ENCODE data around the gene USP48.
"Not testable (repeated sequence)": the region's sequence is repeated elsewhere in the genome, so short reads cannot be mapped to it uniquely, and the experiment has no call there.

The USP48 gene

DNA sequence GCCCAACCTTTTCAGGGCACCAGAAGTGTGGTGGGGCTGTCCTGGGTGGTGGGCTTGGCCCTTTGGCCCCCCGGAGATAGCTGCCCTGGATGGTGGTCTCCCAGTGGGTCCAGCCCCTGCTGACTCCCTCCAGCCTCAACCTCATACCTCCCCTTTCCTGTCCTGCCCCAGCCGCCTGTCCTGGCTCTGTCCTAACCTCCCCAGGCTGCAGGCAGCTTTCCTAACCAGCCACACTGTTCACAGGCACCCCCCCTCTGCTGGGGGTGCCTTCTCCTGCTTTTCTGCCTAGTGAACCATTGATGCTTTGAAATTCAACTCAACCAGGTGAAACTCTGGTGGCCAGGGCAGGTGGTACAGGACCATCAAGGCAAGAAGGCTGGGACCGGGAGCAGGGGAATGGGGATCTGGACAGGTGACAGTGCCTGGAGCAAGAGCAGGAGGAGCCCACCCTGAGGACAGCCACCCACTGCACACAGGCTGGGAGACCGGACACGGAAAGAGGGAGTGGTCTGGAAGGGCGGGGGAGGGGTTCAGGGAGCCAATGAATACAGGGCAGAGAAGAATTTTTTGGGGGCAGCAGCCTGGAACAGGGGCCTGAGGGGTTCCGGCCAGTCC, 149.7 kb downstream of the USP48 start:
- H3K9me2 ChIP-seq (replicated peaks; ENCODE audit: low read depth, low read length), result no peaks in the 10 kb centered on the region
- no peaks in the 10 kb centered on the region for H3K79me2 ChIP-seq (ENCODE audit: insufficient read depth, low read length)
- no peaks in the 10 kb centered on the region for H3K9me3 ChIP-seq (ENCODE audit: insufficient read depth, low read depth, low read length)
- no peak for TF ChIP-seq EZH2phosphoT487 (IDR thresholded peaks at IDR 0.05; ENCODE audit: borderline replicate concordance)
- TF ChIP-seq, protein P1, sequence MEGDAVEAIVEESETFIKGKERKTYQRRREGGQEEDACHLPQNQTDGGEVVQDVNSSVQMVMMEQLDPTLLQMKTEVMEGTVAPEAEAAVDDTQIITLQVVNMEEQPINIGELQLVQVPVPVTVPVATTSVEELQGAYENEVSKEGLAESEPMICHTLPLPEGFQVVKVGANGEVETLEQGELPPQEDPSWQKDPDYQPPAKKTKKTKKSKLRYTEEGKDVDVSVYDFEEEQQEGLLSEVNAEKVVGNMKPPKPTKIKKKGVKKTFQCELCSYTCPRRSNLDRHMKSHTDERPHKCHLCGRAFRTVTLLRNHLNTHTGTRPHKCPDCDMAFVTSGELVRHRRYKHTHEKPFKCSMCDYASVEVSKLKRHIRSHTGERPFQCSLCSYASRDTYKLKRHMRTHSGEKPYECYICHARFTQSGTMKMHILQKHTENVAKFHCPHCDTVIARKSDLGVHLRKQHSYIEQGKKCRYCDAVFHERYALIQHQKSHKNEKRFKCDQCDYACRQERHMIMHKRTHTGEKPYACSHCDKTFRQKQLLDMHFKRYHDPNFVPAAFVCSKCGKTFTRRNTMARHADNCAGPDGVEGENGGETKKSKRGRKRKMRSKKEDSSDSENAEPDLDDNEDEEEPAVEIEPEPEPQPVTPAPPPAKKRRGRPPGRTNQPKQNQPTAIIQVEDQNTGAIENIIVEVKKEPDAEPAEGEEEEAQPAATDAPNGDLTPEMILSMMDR (conservative IDR thresholded peaks at IDR 0.05; ENCODE audit: low read length), result no peak
- H3K4me2 ChIP-seq (ENCODE audit: low read depth, low read length, poor library complexity, severe bottlenecking), result no peak overlapping the region
- H3K27me3 ChIP-seq (ENCODE audit: insufficient read depth, low read length, poor library complexity, severe bottlenecking), result no peaks in the 10 kb centered on the region
- H4K20me1 ChIP-seq (ENCODE audit: insufficient read depth, low read length, poor library complexity, severe bottlenecking), result no peaks in the 10 kb centered on the region
- no peaks in the 10 kb centered on the region for H3K36me3 ChIP-seq (ENCODE audit: insufficient read depth, low read length)
- no peak overlapping the region for H2AFZ ChIP-seq (ENCODE audit: low read length)
- peaks cover 4% of the 10 kb centered on the region for H3K4me1 ChIP-seq (ENCODE audit: insufficient read depth, low read length, poor library complexity, severe bottlenecking)
- H3F3A ChIP-seq (ENCODE audit: low read depth), result no peaks in the 10 kb centered on the region
- no peak overlapping the region for H3K9ac ChIP-seq (ENCODE audit: low read depth, low read length, poor library complexity, severe bottlenecking)
- no peak overlapping the region for H3K4me3 ChIP-seq (ENCODE audit: low read length, poor library complexity, severe bottlenecking)

DNA sequence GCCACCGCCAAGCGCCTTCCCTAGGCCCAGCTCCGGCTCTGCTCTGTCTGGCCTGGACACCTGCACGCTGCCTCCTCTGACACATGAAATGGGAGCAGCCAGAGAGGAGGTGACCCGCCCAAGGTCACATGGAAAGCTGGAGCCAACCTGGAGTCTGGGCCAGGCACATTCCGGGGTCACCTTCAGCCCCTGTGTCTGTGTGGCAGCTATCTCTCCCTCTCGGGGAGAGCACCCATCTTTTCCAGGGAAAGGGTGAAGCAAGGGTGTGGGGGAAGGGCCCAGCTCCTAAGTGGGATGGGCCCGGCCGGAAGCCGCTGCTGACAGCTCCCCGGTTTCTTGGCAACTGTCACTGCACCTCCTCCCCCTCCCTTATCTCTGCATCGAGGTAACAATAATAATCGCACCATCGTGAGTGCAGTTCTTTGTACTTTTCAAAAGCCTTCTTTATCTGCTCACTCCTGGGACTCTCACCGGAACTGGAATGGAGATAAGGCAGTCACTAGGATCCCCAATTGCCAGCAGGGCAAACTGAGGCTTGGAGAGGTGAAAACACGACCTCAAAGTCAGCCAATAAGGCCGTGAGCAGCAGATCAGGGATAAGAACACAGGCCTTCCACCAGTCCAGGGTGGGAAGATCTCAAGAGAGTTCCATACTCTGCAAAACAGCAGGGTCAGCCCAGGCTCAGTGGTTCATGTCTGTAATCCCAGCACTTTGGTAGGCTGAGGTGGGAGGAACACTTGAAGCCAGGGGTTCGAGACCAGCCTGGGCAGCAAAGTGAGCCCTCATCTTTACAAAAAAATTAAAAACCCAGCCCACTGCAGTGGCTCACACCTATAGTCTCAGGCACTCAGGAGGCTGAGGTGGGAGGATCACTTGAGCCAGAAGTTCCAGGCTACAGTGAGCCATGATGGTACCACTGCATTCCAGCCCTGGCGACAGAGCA, 150.7 kb downstream of the USP48 start:
- no peak overlapping the region for H3K4me2 ChIP-seq (ENCODE audit: low read depth, low read length, poor library complexity, severe bottlenecking)
- no peaks in the 10 kb centered on the region for H3F3A ChIP-seq (ENCODE audit: low read depth)
- H3K4me3 ChIP-seq (ENCODE audit: low read length, poor library complexity, severe bottlenecking), result no peak overlapping the region
- H3K9ac ChIP-seq (ENCODE audit: low read depth, low read length, poor library complexity, severe bottlenecking), result no peak overlapping the region
- TF ChIP-seq, protein P1 (conservative IDR thresholded peaks at IDR 0.05; ENCODE audit: low read length), result no peak
- TF ChIP-seq EZH2phosphoT487 (IDR thresholded peaks at IDR 0.05; ENCODE audit: borderline replicate concordance), result no peak
- no peaks in the 10 kb centered on the region for H3K27me3 ChIP-seq (ENCODE audit: insufficient read depth, low read length, poor library complexity, severe bottlenecking)
- peaks cover 4% of the 10 kb centered on the region for H3K4me1 ChIP-seq (ENCODE audit: insufficient read depth, low read length, poor library complexity, severe bottlenecking)
- no peaks in the 10 kb centered on the region for H3K9me3 ChIP-seq (ENCODE audit: insufficient read depth, low read depth, low read length)
- H4K20me1 ChIP-seq (ENCODE audit: insufficient read depth, low read length, poor library complexity, severe bottlenecking), result no peaks in the 10 kb centered on the region
- H3K36me3 ChIP-seq (ENCODE audit: insufficient read depth, low read length), result no peaks in the 10 kb centered on the region
- H3K9me2 ChIP-seq (replicated peaks; ENCODE audit: low read depth, low read length), result no peaks in the 10 kb centered on the region
- H3K79me2 ChIP-seq (ENCODE audit: insufficient read depth, low read length), result no peaks in the 10 kb centered on the region
- H2AFZ ChIP-seq (ENCODE audit: low read length), result no peak overlapping the region

DNA sequence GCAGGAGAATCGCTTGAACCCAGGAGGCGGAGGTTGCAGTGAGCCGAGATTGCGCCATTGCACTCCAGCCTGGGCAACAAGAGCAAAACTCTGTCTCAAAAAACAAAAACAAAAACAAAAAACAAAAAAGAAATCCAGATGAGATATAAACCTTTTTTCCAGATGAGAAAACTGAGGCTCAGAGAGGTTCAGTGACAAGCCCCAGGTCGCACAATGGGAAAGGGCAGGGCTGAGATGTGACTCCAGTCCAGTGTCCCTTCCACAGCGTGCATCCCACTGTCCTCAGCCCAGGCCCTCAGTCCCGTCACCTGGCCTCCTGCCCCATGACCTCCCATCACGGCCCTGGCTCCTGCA, 151.4 kb downstream of the USP48 start:
- H3K27me3 ChIP-seq (ENCODE audit: insufficient read depth, low read length, poor library complexity, severe bottlenecking); H4K20me1 ChIP-seq (ENCODE audit: insufficient read depth, low read length, poor library complexity, severe bottlenecking); H3K9ac ChIP-seq (ENCODE audit: low read depth, low read length, poor library complexity, severe bottlenecking); H3K4me2 ChIP-seq (ENCODE audit: low read depth, low read length, poor library complexity, severe bottlenecking); H3K4me1 ChIP-seq (ENCODE audit: insufficient read depth, low read length, poor library complexity, severe bottlenecking); H3K36me3 ChIP-seq (ENCODE audit: insufficient read depth, low read length); H3K79me2 ChIP-seq (ENCODE audit: insufficient read depth, low read length); H3F3A ChIP-seq (ENCODE audit: low read depth); H3K9me2 ChIP-seq (replicated peaks; ENCODE audit: low read depth, low read length); H3K4me3 ChIP-seq (ENCODE audit: low read length, poor library complexity, severe bottlenecking); H2AFZ ChIP-seq (ENCODE audit: low read length); H3K9me3 ChIP-seq (ENCODE audit: insufficient read depth, low read depth, low read length): not testable (repeated sequence)
